SK-N-SH treated with all-trans-retinoic acid at 6 μM for 48 hours (cell line): ENCODE measurements around the gene ERO1B.

Source experiments
- BACH2 ChIP-seq: fragments of 250-450 bp; sonication (Bioruptor Pico); IDR thresholded peaks from 2 replicates; pipeline ENCODE4 v1.9.0; 2021; ENCODE audit warnings: mild to moderate bottlenecking, borderline replicate concordance
- OSR1 ChIP-seq: fragments of 250-450 bp; sonication (Bioruptor Pico); IDR thresholded peaks from 2 replicates; pipeline ENCODE4 v1.8.0; 2022; ENCODE audit warnings: moderate library complexity, mild to moderate bottlenecking, inconsistent platforms
- PPARA ChIP-seq: fragments of 250-450 bp; sonication (Bioruptor Pico); IDR thresholded peaks from 2 replicates; pipeline ENCODE4 v1.5.0; 2020; ENCODE audit warnings: mild to moderate bottlenecking, borderline replicate concordance
- RARB ChIP-seq: fragments of 250-450 bp; sonication (Bioruptor Pico); IDR thresholded peaks from 2 replicates; pipeline ENCODE4 v1.8.0; 2021; ENCODE audit warnings: mild to moderate bottlenecking, moderate library complexity
- TCF4 ChIP-seq: fragments of 250-450 bp; sonication (Bioruptor Pico); IDR thresholded peaks from 2 replicates; pipeline ENCODE4 v1.8.0; 2021; ENCODE audit warnings: mild to moderate bottlenecking, moderate library complexity, borderline replicate concordance
- TOX ChIP-seq: fragments of 250-450 bp; sonication (Bioruptor Pico); IDR thresholded peaks from 2 replicates; pipeline ENCODE4 v1.8.0; 2021; ENCODE audit warnings: mild to moderate bottlenecking, moderate library complexity, borderline replicate concordance
- ZC3H10 ChIP-seq: fragments of 250-450 bp; sonication (Bioruptor Pico); IDR thresholded peaks from 2 replicates; pipeline ENCODE4 v1.5.1; 2021; ENCODE audit warnings: mild to moderate bottlenecking, moderate library complexity
- TF ChIP-seq, protein P1 (sequence below): fragments of 250-450 bp; sonication (Bioruptor Pico); IDR thresholded peaks from 2 replicates; pipeline ENCODE4 v1.8.0; 2020; ENCODE audit warnings: mild to moderate bottlenecking, moderate library complexity, borderline replicate concordance
- TF ChIP-seq, protein P2 (sequence below): fragments of 250-450 bp; sonication (Bioruptor Pico); IDR thresholded peaks from 2 replicates; pipeline ENCODE4 v1.5.1; 2021; ENCODE audit warnings: mild to moderate bottlenecking, moderate library complexity
- TF ChIP-seq, protein P3 (sequence below): fragments of 250-450 bp; sonication (Bioruptor Pico); IDR thresholded peaks from 2 replicates; pipeline ENCODE4 v1.5.1; 2020; ENCODE audit warnings: low read depth, mild to moderate bottlenecking, moderate library complexity

DNA sequence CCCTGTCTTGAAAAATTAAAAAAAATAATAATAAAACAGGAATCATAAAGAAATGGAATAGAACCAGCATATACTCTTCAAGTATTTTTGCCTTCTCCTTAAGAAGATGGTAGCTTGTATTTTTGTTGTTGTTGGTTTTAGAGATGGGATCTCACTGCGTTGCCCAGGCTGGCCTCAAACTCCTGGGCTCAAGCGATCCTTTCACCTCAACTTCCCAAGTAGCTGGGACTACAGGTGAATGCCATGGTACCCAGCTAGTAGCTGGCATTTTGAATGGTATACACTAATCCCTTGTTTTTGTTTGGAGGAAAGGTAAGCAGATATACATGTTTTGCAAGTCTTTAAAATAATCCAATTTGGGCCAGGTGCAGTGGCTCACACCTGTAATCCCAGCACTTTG lies 34.7 kb upstream of the ERO1B start:
- TF ChIP-seq, protein P1, sequence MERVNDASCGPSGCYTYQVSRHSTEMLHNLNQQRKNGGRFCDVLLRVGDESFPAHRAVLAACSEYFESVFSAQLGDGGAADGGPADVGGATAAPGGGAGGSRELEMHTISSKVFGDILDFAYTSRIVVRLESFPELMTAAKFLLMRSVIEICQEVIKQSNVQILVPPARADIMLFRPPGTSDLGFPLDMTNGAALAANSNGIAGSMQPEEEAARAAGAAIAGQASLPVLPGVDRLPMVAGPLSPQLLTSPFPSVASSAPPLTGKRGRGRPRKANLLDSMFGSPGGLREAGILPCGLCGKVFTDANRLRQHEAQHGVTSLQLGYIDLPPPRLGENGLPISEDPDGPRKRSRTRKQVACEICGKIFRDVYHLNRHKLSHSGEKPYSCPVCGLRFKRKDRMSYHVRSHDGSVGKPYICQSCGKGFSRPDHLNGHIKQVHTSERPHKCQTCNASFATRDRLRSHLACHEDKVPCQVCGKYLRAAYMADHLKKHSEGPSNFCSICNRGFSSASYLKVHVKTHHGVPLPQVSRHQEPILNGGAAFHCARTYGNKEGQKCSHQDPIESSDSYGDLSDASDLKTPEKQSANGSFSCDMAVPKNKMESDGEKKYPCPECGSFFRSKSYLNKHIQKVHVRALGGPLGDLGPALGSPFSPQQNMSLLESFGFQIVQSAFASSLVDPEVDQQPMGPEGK (CRISPR knock-in tag) = no peak
- no peak for TF ChIP-seq PPARA (CRISPR knock-in tag)
- TF ChIP-seq TCF4 (CRISPR knock-in tag) = no peak
- TF ChIP-seq, protein P2, sequence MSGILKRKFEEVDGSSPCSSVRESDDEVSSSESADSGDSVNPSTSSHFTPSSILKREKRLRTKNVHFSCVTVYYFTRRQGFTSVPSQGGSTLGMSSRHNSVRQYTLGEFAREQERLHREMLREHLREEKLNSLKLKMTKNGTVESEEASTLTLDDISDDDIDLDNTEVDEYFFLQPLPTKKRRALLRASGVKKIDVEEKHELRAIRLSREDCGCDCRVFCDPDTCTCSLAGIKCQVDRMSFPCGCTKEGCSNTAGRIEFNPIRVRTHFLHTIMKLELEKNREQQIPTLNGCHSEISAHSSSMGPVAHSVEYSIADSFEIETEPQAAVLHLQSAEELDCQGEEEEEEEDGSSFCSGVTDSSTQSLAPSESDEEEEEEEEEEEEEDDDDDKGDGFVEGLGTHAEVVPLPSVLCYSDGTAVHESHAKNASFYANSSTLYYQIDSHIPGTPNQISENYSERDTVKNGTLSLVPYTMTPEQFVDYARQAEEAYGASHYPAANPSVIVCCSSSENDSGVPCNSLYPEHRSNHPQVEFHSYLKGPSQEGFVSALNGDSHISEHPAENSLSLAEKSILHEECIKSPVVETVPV (CRISPR knock-in tag) = no peak
- TF ChIP-seq OSR1 = no peak
- TF ChIP-seq TOX = no peak
- no peak for TF ChIP-seq ZC3H10
- TF ChIP-seq, protein P3, sequence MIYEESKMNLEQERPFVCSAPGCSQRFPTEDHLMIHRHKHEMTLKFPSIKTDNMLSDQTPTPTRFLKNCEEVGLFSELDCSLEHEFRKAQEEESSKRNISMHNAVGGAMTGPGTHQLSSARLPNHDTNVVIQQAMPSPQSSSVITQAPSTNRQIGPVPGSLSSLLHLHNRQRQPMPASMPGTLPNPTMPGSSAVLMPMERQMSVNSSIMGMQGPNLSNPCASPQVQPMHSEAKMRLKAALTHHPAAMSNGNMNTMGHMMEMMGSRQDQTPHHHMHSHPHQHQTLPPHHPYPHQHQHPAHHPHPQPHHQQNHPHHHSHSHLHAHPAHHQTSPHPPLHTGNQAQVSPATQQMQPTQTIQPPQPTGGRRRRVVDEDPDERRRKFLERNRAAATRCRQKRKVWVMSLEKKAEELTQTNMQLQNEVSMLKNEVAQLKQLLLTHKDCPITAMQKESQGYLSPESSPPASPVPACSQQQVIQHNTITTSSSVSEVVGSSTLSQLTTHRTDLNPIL (CRISPR knock-in tag) = no peak
- no peak for TF ChIP-seq BACH2
- no peak for TF ChIP-seq RARB (CRISPR knock-in tag)
